Measurements from ENCODE around the gene TSR1.
A peak's percentile ranks its signal among the peaks of the same experiment; 100 is the strongest.

The TSR1 gene

GRCh38 chr17:2336215-2336851 is at the start of gene TSR1:
TSS of gene TSR1 (minus strand) at chr17:2336457. CDS start at chr17:2336427, 30 bp downstream.
- DNase-seq: peak; percentile 80

- no peak for DNase-seq
These were observed 49.3 kb upstream of the TSR1 start for GRCh38 chr17:2385240-2386210.

- no peak for DNase-seq
These were observed 48.3 kb upstream of the TSR1 start for GRCh38 chr17:2384439-2385127.

GRCh38 chr17:2383628-2384167 is 47.4 kb upstream of the TSR1 start:
- DNase-seq: no peak

GRCh38 chr17:2380950-2381649 is 44.8 kb upstream of the TSR1 start:
- DNase-seq: no peak

- DNase-seq: no peak
These were observed 44.1 kb upstream of the TSR1 start for GRCh38 chr17:2380226-2380922.

- no peak for DNase-seq
These were observed 43.4 kb upstream of the TSR1 start for GRCh38 chr17:2379489-2380225.

GRCh38 chr17:2378905-2379304 is 42.6 kb upstream of the TSR1 start:
- no peak for DNase-seq

- no peak for DNase-seq
These were observed 41.4 kb upstream of the TSR1 start for GRCh38 chr17:2377659-2378058.

GRCh38 chr17:2376107-2376506 is 39.9 kb upstream of the TSR1 start:
- DNase-seq: no peak

GRCh38 chr17:2375406-2375805 is 39.1 kb upstream of the TSR1 start:
- no peak for DNase-seq

GRCh38 chr17:2374549-2375285 is 38.5 kb upstream of the TSR1 start:
- DNase-seq: no peak

GRCh38 chr17:2373179-2373578 is 36.9 kb upstream of the TSR1 start:
- DNase-seq: no peak

- no peak for DNase-seq
These were observed 36.4 kb upstream of the TSR1 start for GRCh38 chr17:2372681-2373080.

- no peak for DNase-seq
These were observed 35.9 kb upstream of the TSR1 start for GRCh38 chr17:2372180-2372579.

- no peak for DNase-seq
These were observed 35.2 kb upstream of the TSR1 start for GRCh38 chr17:2371183-2372130.

GRCh38 chr17:2370211-2370589 is 33.9 kb upstream of the TSR1 start:
- DNase-seq: no peak

GRCh38 chr17:2369551-2370210 is 33.4 kb upstream of the TSR1 start:
- no peak for DNase-seq

- DNase-seq: no peak
These were observed 32.8 kb upstream of the TSR1 start for GRCh38 chr17:2369039-2369438.

All from NCI-H1092 treated with DMSO at 0.1 percent for 48 hours (cell line).